Measurements from ENCODE around the gene C3orf18. TPM values are rescaled to one million over a fixed set of nuclear protein-coding genes. Genes with fewer than 3 reads are reported as not detected.

The C3orf18 gene
- total RNA-seq, 1 experiment from 2014 or later, result 7.1 TPM

- H3K27ac ChIP-seq (ENCODE audit: insufficient read length, low read depth, low read length), result no peak overlapping the region
- DNase-seq, result peak; percentile 46
- H3K79me1 ChIP-seq (ENCODE audit: insufficient read depth, low read depth, low read length, poor library complexity, severe bottlenecking), result no peaks in the 10 kb centered on the region
- H3K36me3 Mint-ChIP-seq (ENCODE audit: insufficient read depth in 1 of 3, low read depth in 3 of 3), result no peaks in the 10 kb centered on the region
- no peak overlapping the region for H2BK120ac ChIP-seq (ENCODE audit: low read depth, low read length, poor library complexity, severe bottlenecking)
- H3K9me3 ChIP-seq (ENCODE audit: control insufficient read depth, low read depth, low read length), result no peaks in the 10 kb centered on the region
- H3K27me3 ChIP-seq (ENCODE audit: insufficient read depth, low read length), result peaks cover 3% of the 10 kb centered on the region; the same call in 1 of the 2 replicates
- no peak overlapping the region for H3T11ph ChIP-seq (ENCODE audit: low read length)
- no peak overlapping the region; a peak in 1 of 7 replicates for H3K27ac Mint-ChIP-seq
- H2BK5ac ChIP-seq (ENCODE audit: insufficient read length, low read length), result no peak overlapping the region
- peaks cover 21% of the 10 kb centered on the region for H3K27me3 Mint-ChIP-seq (ENCODE audit: low read depth)
- H3K9me3 Mint-ChIP-seq, result no peaks in the 10 kb centered on the region; a peak in 1 of 5 replicates
- H3K14ac ChIP-seq (ENCODE audit: insufficient read depth, low read length), result no peak overlapping the region
- no peak overlapping the region for H3K18ac ChIP-seq (ENCODE audit: insufficient read length, low read depth, low read length)
- no peak overlapping the region for H4K91ac ChIP-seq (ENCODE audit: insufficient read length, low read depth, low read length)
- no peak overlapping the region for H3K23ac ChIP-seq (ENCODE audit: insufficient read length, low read depth, low read length)
- TF ChIP-seq CTCF (conservative IDR thresholded peaks at IDR 0.05), result no peak
- H4K8ac ChIP-seq (replicated peaks; ENCODE audit: insufficient read length, low read depth, low read length), result no peak overlapping the region
- no peaks in the 10 kb centered on the region for H3K23me2 ChIP-seq (ENCODE audit: insufficient read length, low read depth, low read length, poor library complexity, severe bottlenecking)
- H3K4me1 ChIP-seq (ENCODE audit: insufficient read depth, low read length), result no peaks in the 10 kb centered on the region
- H3K4me3 Mint-ChIP-seq, result peak overlapping the region; percentile 17 to 70; a peak in 4 of 5 replicates
- H3K9ac ChIP-seq (ENCODE audit: extremely low read depth, insufficient read length, low read length), result no peak overlapping the region
- peak overlapping the region; percentile 38 for H3K4me2 ChIP-seq (ENCODE audit: insufficient read depth, insufficient read length, low read length)
- H2AK5ac ChIP-seq (ENCODE audit: insufficient read length, low read length), result no peak overlapping the region
- H4K20me1 ChIP-seq (ENCODE audit: control insufficient read depth, insufficient read depth, insufficient read length), result no peaks in the 10 kb centered on the region
- no peak overlapping the region for H2BK12ac ChIP-seq (ENCODE audit: insufficient read length, low read depth, low read length)
- no peaks in the 10 kb centered on the region for H3K79me2 ChIP-seq (ENCODE audit: insufficient read depth, low read length)
- no peak overlapping the region for H2BK20ac ChIP-seq (ENCODE audit: low read depth, low read length, poor library complexity, severe bottlenecking)
- H2BK15ac ChIP-seq (ENCODE audit: low read depth, low read length), result no peak overlapping the region
- H3K4me1 Mint-ChIP-seq, result peaks cover 45 to 47% of the 10 kb centered on the region in 2 experiments
- H2AFZ ChIP-seq (ENCODE audit: low read length), result no peak overlapping the region
- WGBS (ENCODE audit: extremely low coverage, insufficient read length, low lambda C conversion rate), result no CpG with 5 or more reads among the region's 48 CpGs
- H4K5ac ChIP-seq (ENCODE audit: insufficient read length, low read depth, low read length), result no peak overlapping the region
- H3K56ac ChIP-seq (ENCODE audit: insufficient read length, low read depth, low read length), result no peak overlapping the region
- no peak overlapping the region for H3K4ac ChIP-seq (ENCODE audit: low read depth, low read length)
Measured at GRCh38 chr3:50530001-50530970, 37.3 kb downstream of the C3orf18 start.

All from H9 (cell line).